Dermis microvascular lymphatic vessel endothelial cell (primary cell): ENCODE data around the gene ITPK1. TPM values are rescaled to one million over a fixed set of nuclear protein-coding genes. Genes with fewer than 3 reads are reported as not detected.

ENCODE experiments used
- DNase-seq, 2 donors: peaks; one replicate each; pipeline versions ENCODE4 v3.0.0 to v3.0.0-alpha.2; 2010; ENCODE audit warnings: low read depth in 2 of 2
- total RNA-seq: library from RNA; depleted of rRNA; stranded (reverse); fragments of >200 nt; gene quantifications from 2 replicates; pipeline ENCODE4 v1.2.1, GENCODE V29; 2014

The ITPK1 gene
- total RNA-seq, 1 donor from 2014 or later, result 9.6 TPM

DNA sequence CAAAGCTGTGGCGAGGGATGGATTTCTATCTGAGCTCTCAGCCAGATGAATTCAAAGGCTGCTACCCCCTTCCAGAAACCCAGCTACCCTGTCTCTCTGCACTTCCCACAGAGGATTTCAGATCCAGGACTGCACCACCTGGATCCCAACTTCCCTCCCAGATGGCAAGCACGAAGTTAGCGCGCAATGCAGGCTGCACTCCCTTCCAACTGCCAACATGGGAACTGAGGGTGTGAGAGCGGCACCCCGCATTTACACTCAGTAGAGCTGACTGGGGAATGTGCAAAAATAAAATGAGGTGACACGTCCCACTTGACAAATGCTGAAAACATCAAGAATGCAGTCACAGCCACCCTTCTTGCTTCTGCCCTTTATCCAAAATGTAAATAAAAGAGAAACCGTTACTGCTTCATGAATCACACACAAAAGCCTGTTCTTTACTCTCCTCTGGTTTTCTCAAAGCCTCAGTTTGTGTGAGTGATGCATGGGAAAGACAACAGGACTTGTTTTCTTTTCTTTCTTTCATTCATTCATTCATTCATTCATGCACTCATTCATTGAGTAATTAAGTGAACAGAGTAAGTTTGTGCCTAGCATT lies 85.7 kb downstream of the ITPK1 start:
- no peak for DNase-seq

DNA sequence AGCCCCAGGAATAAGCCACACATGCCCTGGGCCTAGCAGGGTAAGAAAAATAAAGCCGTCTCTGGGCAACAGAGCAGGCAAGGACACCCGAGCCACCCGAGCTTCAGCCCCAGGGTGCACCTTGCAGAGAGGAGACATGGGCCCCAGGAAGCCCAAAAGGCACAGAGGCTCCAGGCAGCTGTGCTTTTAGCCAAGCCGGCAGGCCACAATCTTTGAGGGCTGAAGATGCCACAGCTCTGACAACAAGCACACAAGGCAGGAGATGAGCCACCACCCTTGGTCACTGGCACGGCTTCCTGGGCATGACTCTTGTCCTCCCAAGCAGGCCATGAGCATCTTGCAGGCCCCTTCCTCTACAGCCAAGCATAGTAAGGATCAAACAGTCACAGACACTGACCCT lies 86.3 kb downstream of the ITPK1 start:
- no peak for DNase-seq

DNA sequence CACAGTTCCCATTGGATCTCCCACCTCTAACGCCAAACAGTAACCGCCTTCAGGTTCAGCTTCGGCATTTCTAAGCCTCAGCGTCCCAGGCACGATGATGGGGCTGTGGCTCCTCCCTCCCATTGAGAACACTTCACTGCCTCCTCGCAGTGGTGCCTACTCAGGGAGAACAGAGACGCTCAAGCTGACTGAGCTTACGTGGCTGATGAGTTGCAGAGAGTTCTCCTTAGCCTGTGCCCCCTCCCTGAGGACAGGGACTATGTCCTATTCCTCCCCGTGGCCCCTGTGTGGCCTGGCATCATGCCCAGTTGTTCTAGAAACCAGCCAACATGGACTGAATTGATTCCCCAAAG lies 87.0 kb downstream of the ITPK1 start:
- no peak for DNase-seq

DNA sequence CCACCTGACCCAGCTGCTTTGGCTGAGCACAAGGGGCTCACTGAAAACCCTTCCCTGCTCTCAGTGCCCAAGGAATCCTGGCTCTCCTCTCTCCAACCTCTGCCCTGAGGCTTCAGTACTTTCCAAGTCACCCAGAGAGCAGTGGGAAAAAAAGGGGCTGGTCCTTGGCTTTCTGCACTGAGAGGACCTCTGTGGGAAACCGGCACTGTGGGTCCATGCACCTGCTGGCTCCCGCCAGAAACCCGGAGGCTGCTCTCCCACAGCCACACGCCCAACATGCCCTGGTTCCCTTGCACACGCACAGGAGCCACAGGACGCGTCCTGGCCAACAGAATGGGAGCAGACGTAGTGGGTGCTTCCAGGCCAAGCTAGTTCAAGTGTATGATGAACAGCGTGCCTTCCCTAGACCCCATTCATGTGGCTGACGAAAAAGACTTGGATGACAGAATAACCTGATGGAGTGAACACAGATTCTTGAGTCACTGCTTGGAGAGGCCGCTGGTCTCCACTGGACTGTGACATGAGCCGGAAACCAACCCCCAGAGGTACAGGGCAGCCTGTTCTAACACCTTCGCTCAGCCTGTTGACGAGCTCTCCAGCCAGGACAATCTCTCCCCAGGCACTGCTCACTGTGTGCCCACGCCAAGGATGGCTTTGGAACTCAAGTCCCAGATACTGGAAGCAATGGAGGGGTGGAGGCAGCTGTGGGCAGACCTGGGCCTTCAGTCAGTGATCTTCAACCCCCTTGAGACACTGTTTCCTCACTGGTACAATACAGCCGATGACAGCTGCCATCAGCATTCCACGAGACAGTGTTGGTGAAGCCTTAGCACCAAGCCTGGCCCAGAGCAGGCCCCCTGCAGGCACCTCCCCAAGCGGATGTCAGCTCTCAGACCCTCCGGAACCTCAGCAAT lies 87.7 kb downstream of the ITPK1 start:
- no peak for DNase-seq

DNA sequence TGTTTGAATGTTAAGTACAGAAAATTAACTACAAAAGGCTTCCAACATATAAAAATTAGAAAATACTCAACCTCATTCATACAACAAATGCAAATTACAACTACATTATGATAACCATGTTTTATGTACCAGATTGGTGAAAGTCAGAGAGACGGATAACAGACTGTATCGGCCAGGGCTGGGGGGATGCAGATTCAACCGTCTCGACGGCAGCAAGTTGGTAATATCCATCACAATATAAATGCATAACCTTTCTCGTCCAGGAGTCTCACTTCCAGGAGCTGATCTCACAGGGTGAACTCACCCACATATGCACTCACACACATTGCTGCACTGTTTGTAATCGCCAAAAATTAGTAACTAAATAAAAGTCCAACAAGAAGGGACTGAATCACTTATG lies 89.4 kb downstream of the ITPK1 start:
- no peak for DNase-seq

DNA sequence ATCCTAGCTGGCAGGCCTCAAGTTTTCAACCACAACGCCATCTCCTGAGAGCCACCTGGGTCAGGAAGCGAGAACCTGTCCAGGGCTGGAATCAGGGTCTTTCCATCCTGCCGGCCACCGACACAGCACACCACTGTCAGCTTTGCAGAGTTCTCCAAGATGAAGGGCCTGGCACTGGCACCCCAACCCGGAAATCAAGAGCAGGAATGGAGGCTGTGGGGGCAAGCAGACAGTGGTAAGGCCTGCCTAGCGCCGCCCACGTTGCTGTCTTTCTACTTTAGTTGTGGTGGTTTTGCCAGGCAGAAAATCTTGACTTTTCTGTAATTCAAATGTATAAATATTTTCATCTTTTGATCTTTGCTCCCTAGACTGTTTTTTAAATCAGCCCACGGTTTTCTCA lies 90.7 kb downstream of the ITPK1 start:
- DNase-seq, result no peak

DNA sequence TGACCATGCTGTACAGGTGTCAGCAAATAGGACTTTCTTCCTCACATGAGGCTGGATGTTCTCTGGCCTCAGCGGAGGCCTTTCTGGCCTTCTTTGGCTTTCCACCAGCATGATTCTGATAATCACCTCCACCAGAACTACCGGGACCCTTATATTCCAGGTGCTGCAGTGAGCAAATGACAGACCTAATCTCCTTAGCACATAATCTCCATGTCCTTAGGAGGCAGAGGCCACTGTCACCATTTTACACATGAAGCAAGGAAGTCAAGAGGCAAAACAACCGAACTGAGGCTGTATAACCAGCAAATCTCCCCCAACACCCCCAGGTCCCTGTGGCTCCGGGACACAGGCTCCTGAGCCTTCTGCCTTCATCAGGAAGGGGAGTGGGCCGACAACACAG lies 91.2 kb downstream of the ITPK1 start:
- no peak for DNase-seq

DNA sequence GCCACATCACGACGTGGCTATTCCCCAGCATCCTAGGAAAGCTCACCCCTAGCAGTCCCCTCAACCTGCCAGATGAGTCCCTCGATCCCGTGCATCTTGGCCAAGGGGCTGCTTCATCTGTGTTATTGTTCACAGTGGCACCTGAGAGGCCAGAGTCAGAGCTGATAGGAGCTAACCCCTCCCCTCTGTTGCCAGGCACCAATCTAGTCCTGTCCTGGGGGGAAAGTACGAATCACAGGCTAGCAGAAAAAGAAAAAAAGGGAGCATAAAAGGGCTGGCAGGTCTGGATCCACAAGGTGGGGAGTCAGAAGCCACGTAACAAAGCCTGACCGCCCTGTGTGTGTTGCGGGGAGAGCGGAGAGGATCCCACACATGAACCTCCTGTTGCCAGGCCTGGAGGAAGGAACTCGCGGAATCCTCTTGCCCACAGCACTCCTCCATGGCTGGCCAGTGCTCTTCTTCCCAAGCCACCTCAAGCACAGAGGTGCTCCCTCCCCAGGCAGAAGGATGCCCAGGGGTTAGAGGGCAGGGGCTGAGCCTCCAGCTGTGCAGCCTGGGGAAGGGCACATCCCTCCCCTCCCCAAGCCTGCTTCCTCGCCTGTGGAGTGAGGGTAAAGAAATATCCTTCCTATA lies 91.8 kb downstream of the ITPK1 start:
- DNase-seq, result no peak

DNA sequence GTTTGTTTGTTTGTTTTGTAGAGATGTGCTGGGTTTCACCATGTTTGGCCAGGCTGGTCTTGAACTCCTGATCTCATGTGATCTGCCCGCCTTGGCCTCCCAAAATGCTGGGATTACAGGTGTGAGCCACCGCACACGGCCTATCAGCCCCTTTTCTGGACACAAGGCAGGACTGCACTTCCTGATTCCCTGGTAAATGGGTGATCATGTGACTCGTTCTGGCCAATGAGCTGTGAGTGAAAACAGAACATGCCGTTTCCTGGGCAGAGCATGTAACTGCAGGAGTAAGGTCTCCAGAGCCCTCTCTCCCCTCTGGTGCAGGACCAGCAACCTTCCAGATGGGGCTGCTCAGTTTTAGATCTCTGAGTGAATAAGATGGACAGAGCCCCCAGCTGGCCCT lies 92.7 kb downstream of the ITPK1 start:
- DNase-seq, result no peak

DNA sequence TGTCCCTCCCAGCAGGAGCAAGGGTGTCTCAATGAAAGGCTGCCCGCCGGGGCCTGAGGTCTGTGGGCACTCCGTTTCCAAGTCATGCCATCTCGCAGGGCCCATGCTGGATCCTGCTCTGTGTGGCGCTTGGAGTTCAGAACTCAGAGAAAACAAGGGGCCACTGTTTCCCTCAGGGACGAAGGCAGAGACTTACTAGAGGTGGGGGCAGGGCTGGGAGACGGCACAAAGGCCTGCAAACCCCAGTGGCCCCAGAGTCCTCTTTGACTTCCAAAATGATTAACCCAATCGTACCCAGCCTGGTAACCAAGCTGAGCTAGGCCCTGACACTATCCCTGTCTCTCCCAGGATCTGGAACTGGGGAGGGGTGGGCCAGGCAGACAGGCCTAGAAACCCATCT lies 95.8 kb downstream of the ITPK1 start:
- DNase-seq, result no peak

DNA sequence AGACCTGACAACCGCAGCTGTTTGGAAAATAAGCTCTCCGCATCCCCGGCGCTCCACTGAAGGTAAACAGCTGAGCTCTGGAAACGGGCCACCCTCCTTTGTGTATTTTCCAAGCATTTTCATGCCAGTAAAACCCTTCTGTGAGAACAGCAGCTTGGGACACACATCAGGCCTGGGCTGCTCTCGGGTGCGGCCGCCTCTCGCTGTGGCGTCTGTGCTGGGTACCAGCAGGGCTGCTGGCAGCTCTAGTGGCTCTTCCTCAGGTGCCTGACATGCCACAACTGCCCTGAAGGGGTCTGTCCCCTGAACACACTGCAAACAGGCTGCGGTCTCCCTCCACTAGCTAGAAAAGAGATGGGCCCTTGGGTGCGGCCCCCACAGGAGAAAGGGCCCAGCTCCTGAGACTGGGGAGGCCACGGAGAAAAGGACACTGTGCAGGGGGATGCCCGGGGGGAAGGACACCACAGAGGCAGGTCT lies 96.3 kb downstream of the ITPK1 start:
- DNase-seq, result no peak

DNA sequence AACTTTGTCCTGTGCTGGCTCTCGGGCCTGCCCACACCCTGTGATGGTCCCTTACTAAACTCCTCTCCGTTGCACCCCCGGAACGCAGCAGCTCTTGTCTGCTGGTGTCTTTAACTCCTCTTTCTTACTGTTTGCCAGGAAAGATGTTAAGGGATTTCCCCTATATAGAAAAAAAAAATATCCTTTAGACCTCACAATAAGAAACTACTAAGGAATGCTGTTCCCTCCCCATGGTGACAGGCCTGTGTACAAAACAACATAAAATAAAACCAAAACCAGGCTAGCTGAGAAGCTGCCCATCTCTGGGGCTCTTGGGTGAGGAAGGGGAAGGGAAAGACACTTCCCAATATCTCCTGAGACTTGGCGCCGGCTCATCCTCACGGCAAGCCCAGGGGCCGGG lies 97.4 kb downstream of the ITPK1 start:
- no peak for DNase-seq

DNA sequence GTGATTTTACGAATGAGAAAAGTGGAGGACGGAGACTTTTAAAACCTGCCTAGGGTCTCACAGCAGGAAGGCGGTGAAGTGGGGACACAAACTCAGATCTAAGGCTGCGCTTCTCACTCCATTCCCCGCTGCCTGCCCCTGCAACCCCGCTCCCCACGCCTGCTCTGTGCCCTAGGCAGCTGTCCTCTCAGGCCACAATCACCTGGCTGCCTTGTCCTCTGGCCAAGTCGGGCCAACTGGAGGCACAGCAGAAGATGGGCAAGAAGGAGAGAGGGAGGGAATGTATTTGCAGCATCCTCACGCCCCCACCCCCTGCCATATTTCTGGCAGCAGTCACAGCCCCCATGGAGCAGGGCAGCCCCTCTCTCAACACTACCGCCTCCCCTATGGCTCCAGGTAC lies 97.8 kb downstream of the ITPK1 start:
- DNase-seq, result no peak

DNA sequence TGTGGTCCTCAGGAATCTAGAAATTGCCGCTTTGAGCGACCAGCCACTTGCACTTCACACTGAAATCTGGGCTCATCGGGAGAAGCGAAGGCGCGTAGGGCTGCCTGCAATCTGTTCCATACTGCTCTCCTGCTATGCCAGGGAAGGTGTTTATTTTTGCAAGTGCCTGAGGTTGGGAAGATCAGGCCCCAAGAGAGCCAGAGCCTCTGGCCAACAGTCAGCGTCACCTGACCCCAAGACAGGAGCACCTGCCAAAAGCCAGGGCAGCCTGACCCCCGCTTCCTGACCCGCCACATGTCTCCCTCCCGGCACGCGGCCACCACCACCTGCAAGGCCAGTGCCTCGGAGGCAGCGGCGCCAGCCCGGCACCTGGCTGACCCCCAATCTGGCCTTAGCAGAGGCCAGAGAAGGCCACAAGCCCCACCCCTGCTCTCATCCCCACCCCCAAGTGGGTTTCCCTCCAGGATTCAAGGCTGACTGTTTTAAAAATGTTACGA lies 98.4 kb downstream of the ITPK1 start:
- DNase-seq, result peak in 1 of 2 donors; percentile 46

DNA sequence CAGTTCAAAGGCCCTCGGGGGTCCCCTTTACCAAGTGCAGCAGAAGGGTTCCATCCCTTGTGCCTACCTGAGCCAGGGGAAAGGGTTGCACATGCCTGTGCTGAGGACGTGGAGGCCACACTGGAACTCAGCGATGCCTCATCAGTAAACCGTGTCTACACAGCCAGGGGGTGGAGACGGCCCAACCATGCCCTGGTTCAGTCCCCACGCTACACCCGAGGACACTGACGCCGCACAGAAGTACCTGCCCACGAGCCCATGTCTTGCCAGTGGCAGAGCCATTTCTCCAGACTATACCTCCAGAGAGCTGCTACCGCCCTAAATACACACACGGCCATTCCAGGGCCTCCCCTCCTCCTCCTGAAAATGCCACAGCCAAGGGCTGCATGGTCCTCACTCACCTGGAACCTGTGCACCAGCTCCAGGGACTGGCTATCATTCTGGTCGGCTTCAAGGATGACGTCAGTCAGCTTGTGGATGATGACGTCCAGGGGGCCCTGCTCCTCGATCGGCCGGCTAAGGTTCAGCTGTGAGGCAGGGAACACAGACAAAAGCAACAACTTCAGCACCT lies 99.4 kb downstream of the ITPK1 start:
- no peak for DNase-seq

DNA sequence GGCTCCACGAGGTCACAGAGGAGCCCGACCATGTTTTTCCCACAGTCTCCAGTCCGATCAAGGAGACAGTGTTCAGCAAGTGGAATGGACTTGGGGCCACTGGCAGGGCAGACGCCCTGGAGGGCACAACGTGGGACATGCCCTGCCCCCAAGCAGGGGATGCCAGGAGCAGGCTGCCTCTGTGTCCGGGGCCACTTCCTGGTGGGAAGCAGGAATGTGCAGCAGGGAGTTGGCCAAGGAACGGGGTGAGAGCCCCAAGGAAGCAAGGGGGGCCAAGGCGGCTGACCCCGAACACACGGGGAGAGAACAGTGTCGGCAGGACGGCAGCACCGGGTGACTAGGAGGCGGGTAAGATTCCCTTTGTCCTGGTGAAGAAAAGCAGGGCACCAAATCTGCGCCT lies 100.2 kb downstream of the ITPK1 start:
- no peak for DNase-seq

DNA sequence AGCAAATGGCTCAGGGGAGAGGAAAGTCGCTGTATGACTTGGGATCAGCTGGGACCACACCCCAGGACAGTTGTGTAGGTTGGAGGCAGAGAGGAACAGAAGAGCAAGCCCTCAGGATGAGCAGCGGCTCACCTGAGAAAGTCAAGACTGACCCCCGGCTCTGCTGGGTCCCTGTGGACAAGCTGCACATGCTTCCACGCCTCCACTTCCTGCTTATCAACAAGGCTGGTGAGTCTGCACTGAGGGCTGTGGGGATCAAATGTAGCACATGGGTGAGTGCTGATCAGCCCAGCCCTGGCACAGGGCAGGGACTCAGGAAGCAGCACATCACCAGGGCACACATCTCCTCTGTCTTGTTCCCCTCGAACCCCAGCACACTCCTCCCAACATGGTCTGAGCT lies 100.7 kb downstream of the ITPK1 start:
- DNase-seq, result no peak

DNA sequence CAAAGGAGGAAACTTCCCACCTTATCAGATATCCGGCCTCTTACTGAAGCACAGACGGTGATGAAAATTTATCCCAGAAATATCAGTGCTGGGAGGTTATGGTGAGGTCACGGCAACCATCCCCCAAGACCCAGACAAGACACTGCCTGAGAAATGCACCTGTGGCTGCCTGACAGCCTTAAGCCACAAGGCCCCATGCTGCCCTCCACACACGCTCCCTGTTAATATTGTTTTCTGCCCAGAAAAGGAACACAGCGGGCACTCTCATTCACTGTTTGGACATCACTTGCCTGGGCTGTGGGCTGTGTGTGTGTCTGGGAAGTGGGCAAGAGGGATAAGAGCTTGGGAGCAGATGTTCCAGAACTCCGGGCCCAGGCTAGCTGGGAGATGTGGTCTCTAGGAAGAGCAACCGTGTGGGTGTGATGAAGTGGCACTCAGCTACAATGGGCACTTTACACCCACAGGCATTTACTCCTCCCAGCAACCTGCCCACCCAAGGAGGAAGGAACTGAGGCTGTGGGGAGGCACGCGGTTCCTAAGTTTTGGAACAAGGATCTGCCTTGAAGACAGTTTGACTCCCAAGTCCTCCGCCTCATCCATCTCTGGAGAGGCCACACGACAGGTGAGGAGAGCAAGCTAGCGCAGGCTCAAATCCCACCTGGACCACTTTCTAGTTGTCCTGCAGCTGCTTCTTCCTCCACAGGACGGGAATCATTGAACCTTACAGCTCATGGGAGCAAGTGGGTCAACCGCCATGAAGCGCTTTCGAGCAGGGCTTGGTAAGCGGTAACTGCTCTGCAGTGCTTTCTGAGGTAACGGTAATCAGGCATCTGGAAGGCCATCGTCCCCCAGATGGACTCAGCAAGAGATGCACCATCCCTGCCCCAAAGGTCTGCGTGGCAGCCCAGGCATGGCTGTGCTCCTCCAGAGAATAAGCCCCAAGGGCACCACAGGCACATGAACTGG lies 101.4 kb downstream of the ITPK1 start:
- no peak for DNase-seq

DNA sequence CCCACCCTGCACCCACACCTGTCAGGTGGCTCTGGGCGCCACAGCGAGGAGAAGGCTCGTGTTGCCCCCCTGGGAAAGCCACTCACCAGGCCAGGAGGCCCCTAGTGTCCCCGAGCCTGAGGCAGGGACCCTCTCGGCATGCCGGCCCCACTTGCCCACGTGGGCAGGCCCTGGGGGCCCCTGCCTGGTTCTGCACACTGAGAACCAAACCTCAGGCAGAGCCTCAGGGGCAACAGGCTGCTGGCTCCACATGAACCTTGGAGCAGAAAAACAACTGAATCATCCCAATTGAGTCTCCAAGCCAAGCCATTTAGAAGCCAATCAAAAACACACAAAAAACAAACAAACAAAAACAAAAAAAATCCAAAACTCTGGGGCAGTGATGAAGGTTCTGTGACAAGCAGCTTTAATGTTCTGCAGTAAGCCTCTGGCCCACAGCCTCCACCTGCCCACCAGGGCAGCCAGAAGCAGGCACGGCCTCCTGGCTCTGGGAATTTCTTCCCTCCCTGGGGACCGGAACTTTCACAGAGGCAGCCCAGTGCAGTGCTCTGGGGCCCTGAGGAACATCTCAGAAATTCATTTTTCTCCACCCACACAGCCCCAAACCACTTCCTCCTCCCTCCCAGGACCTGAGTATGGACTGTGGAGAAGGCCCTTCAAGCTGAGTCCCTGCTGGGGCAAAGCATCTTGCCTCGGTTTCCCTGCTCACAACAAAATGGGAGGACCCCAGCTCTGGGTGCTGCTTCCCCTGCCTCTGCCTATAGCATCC lies 102.6 kb downstream of the ITPK1 start:
- DNase-seq, result no peak

DNA sequence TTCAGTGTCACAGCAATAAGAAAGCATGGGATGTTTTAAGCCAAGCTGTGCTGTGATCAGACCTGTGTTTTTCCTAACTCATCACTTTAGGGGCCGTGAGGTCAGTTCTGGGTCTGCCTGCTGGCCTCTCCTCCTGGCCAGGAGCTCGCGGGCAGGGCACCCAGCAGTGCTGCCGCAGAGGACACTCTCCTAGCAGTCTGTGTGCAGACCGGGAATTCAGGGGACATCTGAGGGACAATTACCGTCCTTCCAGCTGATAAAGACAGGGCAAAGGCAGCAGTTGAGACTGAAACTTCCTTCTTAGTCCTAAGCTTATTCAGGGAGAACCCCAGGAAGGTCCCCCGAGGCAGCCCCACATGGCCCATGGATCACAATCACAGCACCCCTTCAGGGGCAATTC lies 103.2 kb downstream of the ITPK1 start:
- DNase-seq, result no peak
